ENCODE data around the gene MKRN1. TPM values are rescaled to one million over a fixed set of nuclear protein-coding genes. Genes with fewer than 3 reads are reported as not detected.

The MKRN1 gene
- total and polyA plus RNA-seq, 2 of the 4 experiments (the other 2 are of a cell fraction), result 47.2 to 83.0 TPM

DNA sequence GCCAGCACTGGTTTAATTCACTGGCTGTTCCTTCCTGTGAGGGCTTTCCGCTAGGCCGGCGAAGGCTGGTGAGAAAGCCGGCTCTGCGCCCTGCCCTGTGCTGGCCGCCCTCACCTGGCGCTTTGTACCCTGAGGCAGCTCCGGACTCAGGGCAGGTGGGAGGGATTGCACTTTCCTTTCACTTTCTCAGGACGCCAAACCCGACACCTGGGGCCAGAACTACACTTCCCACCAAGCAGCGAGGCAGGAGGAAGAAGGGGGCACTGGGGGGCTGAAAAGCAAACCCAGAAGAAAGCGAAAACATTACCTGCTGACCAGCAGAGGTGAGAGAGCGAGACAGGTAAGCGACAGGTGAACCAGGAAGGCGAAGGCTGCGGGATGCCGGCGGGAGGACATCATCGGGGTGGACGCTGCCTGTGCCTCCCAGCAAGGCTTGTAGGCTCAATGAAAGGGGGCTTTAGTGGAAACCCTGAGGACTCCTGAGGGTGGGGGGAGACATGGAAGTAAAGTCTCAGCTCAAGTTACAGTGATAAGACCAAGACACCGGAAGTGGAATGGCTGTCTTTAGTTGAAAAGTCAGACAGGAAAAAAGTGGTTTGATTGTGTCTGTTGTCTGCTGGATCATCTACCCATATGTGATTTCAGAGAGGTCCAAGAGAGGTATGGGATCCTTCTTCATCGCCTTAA, 75.3 kb downstream of the MKRN1 start, which contains the start of gene RAB19:
Gene RAB19, plus strand, starts transcription at position 181 of the 687 bp plus-strand sequence. CDS start 3,589 bp downstream, outside the sequence.
- ATAC-seq (ENCODE audit: low read depth), result no peak
- H2AFZ ChIP-seq (replicated peaks; ENCODE audit: low read length, poor library complexity), result peak within 1 kb of the TSS; percentile 11
- no peak within 1 kb of the TSS for H2AK5ac ChIP-seq (ENCODE audit: low read depth, low read length)
- H3K23ac ChIP-seq (ENCODE audit: low read depth, low read length), result no peak within 1 kb of the TSS; the same call in 1 of the 2 replicates
- dilution Hi-C loops (cut with HindIII; ENCODE audit: low sequenced_read_pairs, unreplicated experiment) (no loop called here), in situ Hi-C loops (cut with MboI; ENCODE audit: low sequenced_read_pairs) (no loop called here), intact Hi-C loops (cut with micrococcal nuclease) (no loop called here)
- H3K4me2 ChIP-seq (ENCODE audit: low read depth, low read length), result peak within 1 kb of the TSS; percentile 58; the same call in 1 of the 2 replicates
- no peak within 1 kb of the TSS for H3K27ac ChIP-seq (ENCODE audit: insufficient read depth, low read length)
- peaks cover 3% of the 10 kb centered on the region for H3K4me1 ChIP-seq (ENCODE audit: control insufficient read depth, insufficient read depth, low read length)
- DNase-seq, result no peak
- H3K14ac ChIP-seq (replicated peaks; ENCODE audit: low read depth, low read length), result no peak within 1 kb of the TSS; the same call in 1 of the 2 replicates
- no peak within 1 kb of the TSS for H4K8ac ChIP-seq (ENCODE audit: low read depth in 2 of 2, low read length in 2 of 2)
- H2BK15ac ChIP-seq (ENCODE audit: low read depth, low read length), result no peak within 1 kb of the TSS
- POLR2A ChIA-PET (ENCODE audit: unreplicated experiment), result no interaction called here
- no peak within 1 kb of the TSS for H4K91ac ChIP-seq (ENCODE audit: insufficient read depth, low read depth, low read length)
- H3K4ac ChIP-seq (ENCODE audit: low read depth, low read length), result no peak within 1 kb of the TSS
- no peak within 1 kb of the TSS for H2BK5ac ChIP-seq (ENCODE audit: low read depth, low read length, poor library complexity, severe bottlenecking)
- H3K4me3 ChIP-seq (ENCODE audit: insufficient read depth, low read depth, low read length), result no peak within 1 kb of the TSS
- no peaks in the 10 kb centered on the region for H3K9me3 ChIP-seq (ENCODE audit: control insufficient read depth, insufficient read depth, low read length)
- H3K9me1 ChIP-seq (ENCODE audit: insufficient read depth, low read length), result no peaks in the 10 kb centered on the region
- H3K36me3 ChIP-seq (ENCODE audit: control insufficient read depth, insufficient read depth, low read length), result no peaks in the 10 kb centered on the region
- no peaks in the 10 kb centered on the region for H4K20me1 ChIP-seq (ENCODE audit: insufficient read depth, low read length)
- no peak within 1 kb of the TSS for H4K5ac ChIP-seq (ENCODE audit: low read depth, low read length)
- no peak within 1 kb of the TSS for H2BK120ac ChIP-seq (ENCODE audit: low read depth, low read length)
- CTCF ChIA-PET, result no interaction called here
- H2AK9ac ChIP-seq (replicated peaks; ENCODE audit: low read depth, low read length, poor library complexity), result peak within 1 kb of the TSS; percentile 76
- no peak for TF ChIP-seq CEBPB (IDR thresholded peaks at IDR 0.05; ENCODE audit: low read depth, low read length)
- no peak for TF ChIP-seq SMC3 (IDR thresholded peaks at IDR 0.05; ENCODE audit: low read depth, low read length)
- no peak for TF ChIP-seq RFX5 (IDR thresholded peaks at IDR 0.05; ENCODE audit: low read depth, low read length)
- TF ChIP-seq, protein P1, sequence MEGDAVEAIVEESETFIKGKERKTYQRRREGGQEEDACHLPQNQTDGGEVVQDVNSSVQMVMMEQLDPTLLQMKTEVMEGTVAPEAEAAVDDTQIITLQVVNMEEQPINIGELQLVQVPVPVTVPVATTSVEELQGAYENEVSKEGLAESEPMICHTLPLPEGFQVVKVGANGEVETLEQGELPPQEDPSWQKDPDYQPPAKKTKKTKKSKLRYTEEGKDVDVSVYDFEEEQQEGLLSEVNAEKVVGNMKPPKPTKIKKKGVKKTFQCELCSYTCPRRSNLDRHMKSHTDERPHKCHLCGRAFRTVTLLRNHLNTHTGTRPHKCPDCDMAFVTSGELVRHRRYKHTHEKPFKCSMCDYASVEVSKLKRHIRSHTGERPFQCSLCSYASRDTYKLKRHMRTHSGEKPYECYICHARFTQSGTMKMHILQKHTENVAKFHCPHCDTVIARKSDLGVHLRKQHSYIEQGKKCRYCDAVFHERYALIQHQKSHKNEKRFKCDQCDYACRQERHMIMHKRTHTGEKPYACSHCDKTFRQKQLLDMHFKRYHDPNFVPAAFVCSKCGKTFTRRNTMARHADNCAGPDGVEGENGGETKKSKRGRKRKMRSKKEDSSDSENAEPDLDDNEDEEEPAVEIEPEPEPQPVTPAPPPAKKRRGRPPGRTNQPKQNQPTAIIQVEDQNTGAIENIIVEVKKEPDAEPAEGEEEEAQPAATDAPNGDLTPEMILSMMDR (conservative IDR thresholded peaks at IDR 0.05; ENCODE audit: low read depth, low read length), result no peak
- no peak for TF ChIP-seq MAFK (IDR thresholded peaks at IDR 0.05; ENCODE audit: low read depth, low read length)
- TF ChIP-seq CHD1 (IDR thresholded peaks at IDR 0.05; ENCODE audit: low read depth, low read length), result no peak
- TF ChIP-seq POLR2A (IDR thresholded peaks at IDR 0.05; ENCODE audit: low read depth, low read length), result no peak
- TF ChIP-seq, protein P2, sequence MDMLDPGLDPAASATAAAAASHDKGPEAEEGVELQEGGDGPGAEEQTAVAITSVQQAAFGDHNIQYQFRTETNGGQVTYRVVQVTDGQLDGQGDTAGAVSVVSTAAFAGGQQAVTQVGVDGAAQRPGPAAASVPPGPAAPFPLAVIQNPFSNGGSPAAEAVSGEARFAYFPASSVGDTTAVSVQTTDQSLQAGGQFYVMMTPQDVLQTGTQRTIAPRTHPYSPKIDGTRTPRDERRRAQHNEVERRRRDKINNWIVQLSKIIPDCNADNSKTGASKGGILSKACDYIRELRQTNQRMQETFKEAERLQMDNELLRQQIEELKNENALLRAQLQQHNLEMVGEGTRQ (IDR thresholded peaks at IDR 0.05; ENCODE audit: low read depth, low read length), result no peak
- TF ChIP-seq RAD21 (IDR thresholded peaks at IDR 0.05; ENCODE audit: low read length), result no peak
- TF ChIP-seq FOS (IDR thresholded peaks at IDR 0.05; ENCODE audit: low read depth, low read length), result no peak
- TF ChIP-seq MXI1 (IDR thresholded peaks at IDR 0.05; ENCODE audit: borderline replicate concordance, low read depth, low read length), result no peak
- TF ChIP-seq RCOR1 (IDR thresholded peaks at IDR 0.05; ENCODE audit: insufficient replicate concordance, low read length), result no peak
- TF ChIP-seq MAZ (IDR thresholded peaks at IDR 0.05; ENCODE audit: borderline replicate concordance, low read depth, low read length), result no peak
- TF ChIP-seq, protein P3, sequence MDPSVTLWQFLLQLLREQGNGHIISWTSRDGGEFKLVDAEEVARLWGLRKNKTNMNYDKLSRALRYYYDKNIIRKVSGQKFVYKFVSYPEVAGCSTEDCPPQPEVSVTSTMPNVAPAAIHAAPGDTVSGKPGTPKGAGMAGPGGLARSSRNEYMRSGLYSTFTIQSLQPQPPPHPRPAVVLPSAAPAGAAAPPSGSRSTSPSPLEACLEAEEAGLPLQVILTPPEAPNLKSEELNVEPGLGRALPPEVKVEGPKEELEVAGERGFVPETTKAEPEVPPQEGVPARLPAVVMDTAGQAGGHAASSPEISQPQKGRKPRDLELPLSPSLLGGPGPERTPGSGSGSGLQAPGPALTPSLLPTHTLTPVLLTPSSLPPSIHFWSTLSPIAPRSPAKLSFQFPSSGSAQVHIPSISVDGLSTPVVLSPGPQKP (IDR thresholded peaks at IDR 0.05; ENCODE audit: borderline replicate concordance, low read depth, low read length), result no peak
- no peak within 1 kb of the TSS for H3K9ac ChIP-seq (ENCODE audit: low read depth, low read length)
- WGBS, 2 experiments (ENCODE audit: extremely low coverage in 2 of 2, insufficient read length in 1 of 2), result 14% methylated on average over 7 of the region's 22 CpGs; no CpG with 5 or more reads in 1 of the 2 experiments
- no peaks in the 10 kb centered on the region for H3K79me1 ChIP-seq (ENCODE audit: low read depth in 1 of 2, low read length in 2 of 2)
- BruUV-seq (replicated peaks), result no TSS peak
- H3K18ac ChIP-seq (ENCODE audit: low read depth, low read length), result no peak within 1 kb of the TSS
- H3K27me3 ChIP-seq (ENCODE audit: control insufficient read depth, insufficient read depth, low read length), result peaks cover 17% of the 10 kb centered on the region
- H2BK20ac ChIP-seq (ENCODE audit: low read depth, low read length), result no peak within 1 kb of the TSS
- H3K56ac ChIP-seq (ENCODE audit: extremely low read depth, insufficient read depth, low read length), result no peak within 1 kb of the TSS

Measured in IMR-90 (cell line).